ENCODE measurements around the gene GPRC6A.
A peak's percentile ranks its signal among the peaks of the same experiment; 100 is the strongest.
"Not testable (repeated sequence)": the region's sequence is repeated elsewhere in the genome, so short reads cannot be mapped to it uniquely, and the experiment has no call there.

The GPRC6A gene

DNA sequence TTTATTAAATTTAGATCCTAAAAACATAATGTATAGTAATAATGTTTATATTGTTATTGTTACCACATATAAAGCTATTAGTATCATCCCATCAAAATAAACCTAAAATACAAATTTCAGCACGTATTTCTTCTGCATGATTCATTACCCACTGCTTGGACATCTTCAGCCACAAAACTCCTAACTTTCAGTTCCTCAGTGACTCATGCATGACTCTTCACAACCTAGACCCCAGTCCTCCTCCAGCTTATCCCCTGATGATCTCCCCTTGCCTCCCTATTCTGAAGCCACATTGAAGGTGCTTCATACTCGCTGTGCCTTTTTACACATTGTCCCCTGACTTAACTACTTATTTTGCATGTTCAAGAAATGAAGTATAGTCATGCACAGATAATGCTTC, 11.2 kb upstream of the GPRC6A start:
- Histone ChIP-seq H3K9me3 (ENCODE audit: insufficient read depth, low read length, severe bottlenecking) (no peaks in the 10 kb centered on the region), H3K79me2 (ENCODE audit: insufficient read depth, low read length) (no peaks in the 10 kb centered on the region), H3K36me3 (ENCODE audit: insufficient read depth, low read length) (no peaks in the 10 kb centered on the region), H2AFZ (ENCODE audit: low read depth, low read length) (no peak overlapping the region), H3K9ac (ENCODE audit: low read depth, low read length) (no peak overlapping the region), H3K27ac (ENCODE audit: low read length) (no peak overlapping the region), H3K27me3 (ENCODE audit: insufficient read depth, low read length, poor library complexity) (no peaks in the 10 kb centered on the region), H3K4me1 (ENCODE audit: insufficient read depth, low read length) (no peaks in the 10 kb centered on the region), H4K20me1 (ENCODE audit: insufficient read depth, low read length) (no peaks in the 10 kb centered on the region), H3K4me2 (ENCODE audit: insufficient read depth, low read length) (no peak overlapping the region), H3K4me3 (ENCODE audit: low read depth in 1 of 2, low read length in 2 of 2) (no peak overlapping the region)
- DNase-seq (no peak), ATAC-seq (ENCODE audit: insufficient read depth, low read depth) (no peak)
- TF ChIP-seq EZH2 (IDR thresholded peaks at IDR 0.05; ENCODE audit: borderline replicate concordance, low read depth, low read length, severe bottlenecking) (no peak), CTCF (IDR thresholded peaks at IDR 0.05; ENCODE audit: borderline replicate concordance, extremely low read depth, low read length, poor library complexity, severe bottlenecking) (no peak)

GRCh38 chr6:116836606-116837342, 7.9 kb upstream of the GPRC6A start:
- TF ChIP-seq CTCF (IDR thresholded peaks at IDR 0.05; ENCODE audit: borderline replicate concordance, extremely low read depth, low read length, poor library complexity, severe bottlenecking): no peak
- H3K36me3 ChIP-seq (ENCODE audit: insufficient read depth, low read length): no peaks in the 10 kb centered on the region
- ATAC-seq (ENCODE audit: insufficient read depth, low read depth): no peak
- H4K20me1 ChIP-seq (ENCODE audit: insufficient read depth, low read length): no peaks in the 10 kb centered on the region
- no peaks in the 10 kb centered on the region for H3K27me3 ChIP-seq (ENCODE audit: insufficient read depth, low read length, poor library complexity)
- no peak overlapping the region for H3K4me2 ChIP-seq (ENCODE audit: insufficient read depth, low read length)
- no peaks in the 10 kb centered on the region for H3K4me1 ChIP-seq (ENCODE audit: insufficient read depth, low read length)
- H3K79me2 ChIP-seq (ENCODE audit: insufficient read depth, low read length): no peaks in the 10 kb centered on the region
- no peak for DNase-seq
- no peak overlapping the region for H3K27ac ChIP-seq (ENCODE audit: low read length)
- no peaks in the 10 kb centered on the region for H3K9me3 ChIP-seq (ENCODE audit: insufficient read depth, low read length, severe bottlenecking)
- no peak overlapping the region for H2AFZ ChIP-seq (ENCODE audit: low read depth, low read length)
- H3K4me3 ChIP-seq (ENCODE audit: low read depth in 1 of 2, low read length in 2 of 2): no peak overlapping the region
- no peak overlapping the region for H3K9ac ChIP-seq (ENCODE audit: low read depth, low read length)

- H3K27me3 ChIP-seq (ENCODE audit: insufficient read depth, low read length, poor library complexity); H3K4me3 ChIP-seq (ENCODE audit: low read depth in 1 of 2, low read length in 2 of 2); H3K27ac ChIP-seq (ENCODE audit: low read length); H3K4me2 ChIP-seq (ENCODE audit: insufficient read depth, low read length); ATAC-seq (ENCODE audit: insufficient read depth, low read depth); H3K79me2 ChIP-seq (ENCODE audit: insufficient read depth, low read length); H4K20me1 ChIP-seq (ENCODE audit: insufficient read depth, low read length); H3K9ac ChIP-seq (ENCODE audit: low read depth, low read length); H3K9me3 ChIP-seq (ENCODE audit: insufficient read depth, low read length, severe bottlenecking); H3K36me3 ChIP-seq (ENCODE audit: insufficient read depth, low read length); DNase-seq; H3K4me1 ChIP-seq (ENCODE audit: insufficient read depth, low read length); H2AFZ ChIP-seq (ENCODE audit: low read depth, low read length): not testable (repeated sequence)
Measured at GRCh38 chr6:116834526-116834925, 5.6 kb upstream of the GPRC6A start.

DNA sequence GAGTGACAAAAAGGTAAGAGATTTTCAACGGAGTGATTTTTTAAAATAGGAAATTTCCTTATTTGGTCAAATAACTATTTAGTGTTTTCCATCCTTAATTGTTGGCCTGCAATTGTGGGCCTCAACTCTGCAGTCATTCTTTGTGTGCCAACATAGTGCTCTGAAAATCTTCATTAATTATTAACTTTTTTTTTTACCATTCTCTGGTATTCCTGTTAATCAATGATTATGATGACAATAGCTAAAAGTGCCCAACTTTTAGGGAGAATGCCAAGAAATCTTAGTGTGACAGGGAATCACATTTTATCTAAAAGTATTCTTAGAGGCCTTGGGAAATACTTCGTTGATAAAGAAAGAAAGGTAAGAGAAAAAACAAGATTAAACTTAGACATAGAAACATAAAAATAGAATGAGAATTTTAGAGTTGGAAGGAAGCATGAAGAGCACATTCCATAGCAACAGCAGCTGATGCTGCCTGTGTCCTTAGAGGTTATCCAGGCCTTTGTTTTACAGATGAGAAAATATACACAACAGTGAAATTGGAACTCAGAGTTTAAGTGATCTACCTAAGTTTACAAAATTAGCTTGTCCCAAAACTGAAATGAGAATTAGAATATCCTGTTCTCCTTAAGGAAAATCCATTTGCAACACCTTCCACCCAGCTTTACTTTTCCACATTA, 1.2 kb downstream of the GPRC6A start:
- no peak for TF ChIP-seq CTCF (IDR thresholded peaks at IDR 0.05; ENCODE audit: borderline replicate concordance, extremely low read depth, low read length, poor library complexity, severe bottlenecking)
- TF ChIP-seq EZH2 (IDR thresholded peaks at IDR 0.05; ENCODE audit: borderline replicate concordance, low read depth, low read length, severe bottlenecking): no peak
- DNase-seq (no peak), ATAC-seq (ENCODE audit: insufficient read depth, low read depth) (no peak)
- H3K4me3 ChIP-seq (ENCODE audit: low read depth in 1 of 2, low read length in 2 of 2): no peak overlapping the region
- H3K27ac ChIP-seq (ENCODE audit: low read length): no peak overlapping the region
- no peak overlapping the region for H3K4me2 ChIP-seq (ENCODE audit: insufficient read depth, low read length)
- H3K9me3 ChIP-seq (ENCODE audit: insufficient read depth, low read length, severe bottlenecking): no peaks in the 10 kb centered on the region
- H3K4me1 ChIP-seq (ENCODE audit: insufficient read depth, low read length): no peaks in the 10 kb centered on the region
- no peak overlapping the region for H2AFZ ChIP-seq (ENCODE audit: low read depth, low read length)
- H3K36me3 ChIP-seq (ENCODE audit: insufficient read depth, low read length): no peaks in the 10 kb centered on the region
- H3K79me2 ChIP-seq (ENCODE audit: insufficient read depth, low read length): no peaks in the 10 kb centered on the region
- H4K20me1 ChIP-seq (ENCODE audit: insufficient read depth, low read length): no peaks in the 10 kb centered on the region
- no peak overlapping the region for H3K9ac ChIP-seq (ENCODE audit: low read depth, low read length)
- H3K27me3 ChIP-seq (ENCODE audit: insufficient read depth, low read length, poor library complexity): no peaks in the 10 kb centered on the region

DNA sequence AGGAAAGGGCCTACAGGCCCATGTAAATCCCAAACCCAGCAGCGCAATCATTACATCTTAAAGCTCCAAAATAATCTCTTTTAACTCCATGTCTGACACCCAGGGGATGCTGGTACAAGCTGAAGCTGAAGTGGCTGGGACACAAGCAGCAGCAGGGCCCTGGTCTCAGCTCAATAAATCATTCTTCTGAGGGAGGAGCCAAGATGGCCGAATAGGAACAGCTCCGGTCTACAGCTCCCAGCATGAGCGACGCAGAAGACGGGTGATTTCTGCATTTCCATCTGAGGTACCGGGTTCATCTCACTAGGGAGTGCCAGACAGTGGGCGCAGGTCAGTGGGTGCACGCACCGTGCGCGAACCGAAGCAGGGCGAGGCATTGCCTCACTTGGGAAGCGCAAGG, 12.5 kb downstream of the GPRC6A start:
- ATAC-seq (ENCODE audit: insufficient read depth, low read depth); DNase-seq; H3K27ac ChIP-seq (ENCODE audit: low read length); H3K79me2 ChIP-seq (ENCODE audit: insufficient read depth, low read length); H3K4me2 ChIP-seq (ENCODE audit: insufficient read depth, low read length); H3K27me3 ChIP-seq (ENCODE audit: insufficient read depth, low read length, poor library complexity); H3K4me1 ChIP-seq (ENCODE audit: insufficient read depth, low read length); H3K9me3 ChIP-seq (ENCODE audit: insufficient read depth, low read length, severe bottlenecking); H2AFZ ChIP-seq (ENCODE audit: low read depth, low read length); H3K36me3 ChIP-seq (ENCODE audit: insufficient read depth, low read length); H3K9ac ChIP-seq (ENCODE audit: low read depth, low read length); H4K20me1 ChIP-seq (ENCODE audit: insufficient read depth, low read length): not testable (repeated sequence)
- H3K4me3 ChIP-seq (ENCODE audit: low read depth in 1 of 2, low read length in 2 of 2): peak overlapping the region in 1 of 2 experiments; percentile 30; a peak in 1 of 4 replicates

Measured in DND-41 (cell line).